HCT116 (cell line): Measurements from ENCODE around the gene ATAT1. TPM values are rescaled to one million over a fixed set of nuclear protein-coding genes. Genes with fewer than 3 reads are reported as not detected.

Experiments used
- ATAC-seq: fragments of 200-7000 bp; cut with Tn5 transposase; 2 replicates; pipeline ENCODE4 v1.9.1; 2020; ENCODE audit warnings: mild to moderate bottlenecking, moderate library complexity
- BruUV-seq: library from RNA; stranded (reverse); fragments of 400-500 nt; replicated peaks from 2 replicates; lab custom pipeline; 2021; lab: Mats Ljungman, UMichigan
- CTCF ChIA-PET: fragments of 300-600 bp; sonication (Branson Sonifier 250); formaldehyde crosslinking; loops from one replicate; lab custom pipeline; 2021; ENCODE audit warnings: antibody characterized with exemption; lab: Charles Lee
- POLR2A ChIA-PET: fragments of 300-600, 350-600 bp; sonication (Branson Sonifier 250); formaldehyde crosslinking; loops from one replicate; lab custom pipeline; 2021; ENCODE audit warnings: antibody characterized with exemption; lab: Charles Lee
- RAD21 ChIA-PET, 2 experiments: fragments of 300-600 bp; sonication (Branson Sonifier 250); formaldehyde crosslinking; loops; one replicate each; lab custom pipeline; 2023; ENCODE audit warnings: low total read pairs in 2 of 2; ENCODE audit not compliant: uncharacterized antibody in 2 of 2, unreplicated experiment in 2 of 2, low non-redundant PET in 1 of 2; lab: Charles Lee
- DNase-seq: peaks from one replicate; pipeline ENCODE4 v3.0.0-alpha.2; 2010; ENCODE audit warnings: low read depth, low spot score
- H2AFZ ChIP-seq: fragments of 200-600 bp; shearing (Covaris generic), sonication (generic); 2 replicates; pipeline ENCODE4 v1.6.1; 2017; ENCODE audit warnings: low read depth, mixed run types, mixed read lengths, antibody characterized with exemption, low read length; ENCODE audit not compliant: poor library complexity, severe bottlenecking
- H3K27ac ChIP-seq: 2 replicates; pipeline ENCODE4 v1.5.1; 2012; ENCODE audit warnings: low read depth, low read length
- H3K27me3 ChIP-seq: fragments of 200-600 bp; sonication (generic); 2 replicates; pipeline ENCODE4 v1.6.1; 2016; ENCODE audit warnings: mixed run types, low read length, mixed read lengths; ENCODE audit not compliant: insufficient read depth
- H3K36me3 ChIP-seq, 2 experiments: fragments of 200-500 bp in 1 of 2; fragments of 200-600 bp in 1 of 2; sonication (Bioruptor generic) in 1 of 2; sonication (generic) in 1 of 2; 2 replicates each; pipeline versions ENCODE4 v1.5.1 to v1.6.1; 2014 to 2016; ENCODE audit warnings: low read length in 2 of 2, inconsistent platforms in 1 of 2, mixed read lengths in 1 of 2, mixed run types in 1 of 2; ENCODE audit not compliant: insufficient read depth in 2 of 2, control insufficient read depth in 1 of 2
- H3K4me1 ChIP-seq, 2 experiments: fragments of 200-600 bp in 1 of 2; sonication (generic) in 1 of 2; 2 replicates each; pipeline versions ENCODE4 v1.5.1 to v1.6.1; 2012 to 2017; ENCODE audit warnings: low read length in 2 of 2, inconsistent platforms in 1 of 2, mild to moderate bottlenecking in 1 of 2, mixed read lengths in 1 of 2, mixed run types in 1 of 2, moderate library complexity in 1 of 2; ENCODE audit not compliant: insufficient read depth in 2 of 2, control insufficient read depth in 1 of 2
- H3K4me2 ChIP-seq: fragments of 200-600 bp; sonication (generic); 2 replicates; pipeline ENCODE4 v1.6.1; 2017; ENCODE audit warnings: mixed run types, low read length, mixed read lengths
- H3K4me3 ChIP-seq, 2 experiments: fragments of 200-600 bp in 1 of 2; sonication (generic) in 1 of 2; replicated peaks in 1 of 2; 2 replicates each; pipeline ENCODE4 v1.5.1; 2011 to 2016; ENCODE audit warnings: low read length in 2 of 2, control low read depth in 1 of 2, low read depth in 1 of 2, mild to moderate bottlenecking in 1 of 2, mixed read lengths in 1 of 2, mixed run types in 1 of 2
- H3K79me2 ChIP-seq: fragments of 200-600 bp; sonication (generic); 2 replicates; pipeline ENCODE4 v1.6.1; 2017; ENCODE audit warnings: mild to moderate bottlenecking, mixed run types, low read length, moderate library complexity, mixed read lengths; ENCODE audit not compliant: insufficient read depth
- H3K9ac ChIP-seq: fragments of 200-600 bp; sonication (generic); 2 replicates; pipeline ENCODE4 v1.6.1; 2016; ENCODE audit warnings: low read length, mixed read lengths
- H3K9me2 ChIP-seq: fragments of 200-600 bp; sonication (generic), shearing (Covaris generic); 2 replicates; pipeline ENCODE4 v1.6.1; 2017; ENCODE audit warnings: mixed run types, mild to moderate bottlenecking, moderate library complexity; ENCODE audit not compliant: insufficient read depth
- H3K9me3 ChIP-seq, 2 experiments: fragments of 200-500 bp in 1 of 2; fragments of 200-600 bp in 1 of 2; sonication (Bioruptor generic) in 1 of 2; sonication (generic) in 1 of 2; 2 replicates each; pipeline ENCODE4 v1.6.1; 2014 to 2017; ENCODE audit warnings: low read length in 2 of 2, mixed read lengths in 2 of 2, inconsistent platforms in 1 of 2, low read depth in 1 of 2, mild to moderate bottlenecking in 1 of 2, mixed run types in 1 of 2, moderate library complexity in 1 of 2; ENCODE audit not compliant: control insufficient read depth in 1 of 2, insufficient read depth in 1 of 2
- H4K20me1 ChIP-seq: fragments of 200-600 bp; sonication (generic), shearing (Covaris generic); 2 replicates; pipeline ENCODE4 v1.6.1; 2017; ENCODE audit warnings: mixed run types, mild to moderate bottlenecking, moderate library complexity; ENCODE audit not compliant: insufficient read depth
- ATF3 ChIP-seq: IDR thresholded peaks from 2 replicates; pipeline ENCODE4 v1.6.1; 2012
- CBX3 ChIP-seq: IDR thresholded peaks from 2 replicates; pipeline ENCODE4 v1.6.1; 2012; ENCODE audit warnings: low read depth
- EGR1 ChIP-seq: IDR thresholded peaks from 2 replicates; pipeline ENCODE4 v1.6.1; 2012; ENCODE audit warnings: low read depth
- EZH2phosphoT487 ChIP-seq: fragments of 200-600 bp; IDR thresholded peaks from 2 replicates; pipeline ENCODE4 v1.6.1; 2018; ENCODE audit warnings: antibody characterized with exemption, borderline replicate concordance
- FOSL1 ChIP-seq: IDR thresholded peaks from 2 replicates; pipeline ENCODE4 v1.6.1; 2012; ENCODE audit warnings: low read depth
- MAX ChIP-seq: IDR thresholded peaks from 2 replicates; pipeline ENCODE4 v1.6.1; 2012
- POLR2A ChIP-seq: IDR thresholded peaks from 2 replicates; pipeline ENCODE4 v1.7.0; 2011; ENCODE audit warnings: borderline replicate concordance; ENCODE audit not compliant: insufficient read depth, insufficient read length; ENCODE audit errors: extremely low read depth
- POLR2AphosphoS5 ChIP-seq: IDR thresholded peaks from 2 replicates; pipeline ENCODE4 v1.6.1; 2011; ENCODE audit warnings: mild to moderate bottlenecking, low read depth, low read length, moderate library complexity
- REST ChIP-seq: IDR thresholded peaks from 2 replicates; pipeline ENCODE4 v1.6.1; 2012; ENCODE audit warnings: low read depth
- SP1 ChIP-seq: IDR thresholded peaks from 2 replicates; pipeline ENCODE4 v1.6.1; 2012; ENCODE audit warnings: low read depth
- SRF ChIP-seq: IDR thresholded peaks from 2 replicates; pipeline ENCODE4 v1.6.1; 2012; ENCODE audit warnings: low read depth
- TCF7L2 ChIP-seq: IDR thresholded peaks from 2 replicates; pipeline ENCODE4 v1.7.0; 2011; ENCODE audit warnings: borderline replicate concordance, inconsistent platforms; ENCODE audit not compliant: insufficient read depth, insufficient read length; ENCODE audit errors: extremely low read depth
- YY1 ChIP-seq: IDR thresholded peaks from 2 replicates; pipeline ENCODE4 v1.6.1; 2011; ENCODE audit warnings: low read length, low read depth, moderate library complexity, mild to moderate bottlenecking; ENCODE audit not compliant: insufficient replicate concordance; ENCODE audit errors: extremely low read depth
- ZNF274 ChIP-seq: fragments of 200-500 bp; sonication (Bioruptor generic); IDR thresholded peaks from 2 replicates; pipeline ENCODE4 v1.6.1; 2014; ENCODE audit warnings: mild to moderate bottlenecking, low read depth, low read length, inconsistent platforms
- intact Hi-C: fragments of 100-400 bp; cut with micrococcal nuclease; formaldehyde crosslinking; loops from 2 replicates; pipeline ENCODE4 v1.10.0; 2022
- total RNA-seq: library from RNA; stranded (reverse); gene quantifications from one replicate; pipeline ENCODE4 v1.2.1, GENCODE V29; 2021; ENCODE audit not compliant: unreplicated experiment
- TF ChIP-seq, protein P1 (sequence below), 3 experiments: fragments of 200-600 bp in 1 of 3; sonication (generic) in 1 of 3; IDR thresholded peaks in 2 of 3; conservative IDR thresholded peaks in 1 of 3; 2 replicates each; pipeline ENCODE4 v1.5.1; 2012 to 2017; ENCODE audit warnings: low read depth in 2 of 3, low read length in 2 of 3, antibody characterized with exemption in 1 of 3, borderline replicate concordance in 1 of 3, control low read depth in 1 of 3, mild to moderate bottlenecking in 1 of 3, mixed read lengths in 1 of 3, mixed run types in 1 of 3, moderate library complexity in 1 of 3; ENCODE audit not compliant: insufficient read depth in 1 of 3

The ATAT1 gene
- total RNA-seq, 1 experiment from 2014 or later, result 19.8 TPM

GRCh38 chr6:30690403-30691207 lies 63.9 kb downstream of the ATAT1 start, which contains the start of gene NRM:
Gene NRM (minus strand): TSS chr6:30690984. CDS start chr6:30690974, 10 bp downstream.
- no peaks in the 10 kb centered on the region for H3K36me3 ChIP-seq
- TF ChIP-seq YY1 (peak; percentile 10), REST (no peak), SP1 (no peak), POLR2AphosphoS5 (peak; percentile 85), ZNF274 (no peak), MAX (no peak), EZH2phosphoT487 (no peak), POLR2A (peak; percentile 57), ATF3 (no peak), TCF7L2 (no peak), CBX3 (no peak), SRF (no peak), EGR1 (no peak), FOSL1 (no peak)
- TF ChIP-seq, protein P1, sequence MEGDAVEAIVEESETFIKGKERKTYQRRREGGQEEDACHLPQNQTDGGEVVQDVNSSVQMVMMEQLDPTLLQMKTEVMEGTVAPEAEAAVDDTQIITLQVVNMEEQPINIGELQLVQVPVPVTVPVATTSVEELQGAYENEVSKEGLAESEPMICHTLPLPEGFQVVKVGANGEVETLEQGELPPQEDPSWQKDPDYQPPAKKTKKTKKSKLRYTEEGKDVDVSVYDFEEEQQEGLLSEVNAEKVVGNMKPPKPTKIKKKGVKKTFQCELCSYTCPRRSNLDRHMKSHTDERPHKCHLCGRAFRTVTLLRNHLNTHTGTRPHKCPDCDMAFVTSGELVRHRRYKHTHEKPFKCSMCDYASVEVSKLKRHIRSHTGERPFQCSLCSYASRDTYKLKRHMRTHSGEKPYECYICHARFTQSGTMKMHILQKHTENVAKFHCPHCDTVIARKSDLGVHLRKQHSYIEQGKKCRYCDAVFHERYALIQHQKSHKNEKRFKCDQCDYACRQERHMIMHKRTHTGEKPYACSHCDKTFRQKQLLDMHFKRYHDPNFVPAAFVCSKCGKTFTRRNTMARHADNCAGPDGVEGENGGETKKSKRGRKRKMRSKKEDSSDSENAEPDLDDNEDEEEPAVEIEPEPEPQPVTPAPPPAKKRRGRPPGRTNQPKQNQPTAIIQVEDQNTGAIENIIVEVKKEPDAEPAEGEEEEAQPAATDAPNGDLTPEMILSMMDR (IDR thresholded peaks at IDR 0.05 in 2 of 3, conservative IDR thresholded peaks at IDR 0.05 in 1 of 3; ENCODE audit: borderline replicate concordance in 1 of 3, insufficient read depth in 1 of 3, low read depth in 2 of 3, low read length in 2 of 3), result no peak
- TF ChIP-seq, all 23 proteins: peak for 3
- DNase-seq, result no peak
- CTCF ChIA-PET, result interaction anchor here (1.5 kb wide), 1 partner anchor 12 kb away, joined by 9 read pairs; no protein-coding TSS in a partner anchor
- Histone ChIP-seq H3K27ac (peak within 1 kb of the TSS; percentile 77), H3K9ac (peak within 1 kb of the TSS; percentile 67), H3K9me3 (no peaks in the 10 kb centered on the region), H3K9me2 (no peaks in the 10 kb centered on the region), H2AFZ (no peak within 1 kb of the TSS), H3K79me2 (peaks cover 9% of the 10 kb centered on the region), H3K4me1 (peaks cover 45 to 64% of the 10 kb centered on the region in 2 experiments), H3K27me3 (no peaks in the 10 kb centered on the region), H4K20me1 (no peaks in the 10 kb centered on the region), H3K4me2 (peak within 1 kb of the TSS; percentile 86), H3K4me3 (peak within 1 kb of the TSS; percentile 58 to 61)
- POLR2A ChIA-PET, result interaction anchor here (0.7 to 3.5 kb wide), 6 partner anchors 9 to 40 kb away, joined by 3 to 25 read pairs (median 3); partner anchors contain the start of genes DHX16, MDC1 and TUBB
- RAD21 ChIA-PET, result interaction anchor here in 1 of 2 experiments (1.6 kb wide), 1 partner anchor 27 kb away, joined by 4 read pairs; the partner anchor contains the start of gene MDC1
- intact Hi-C loops, result loop anchor here (1.0 kb wide), 1 partner anchor 27 kb away; the partner anchor contains the start of gene MDC1
- peak; percentile 68 for ATAC-seq
- no TSS peak for BruUV-seq
